GM12865 (cell line): Measurements from ENCODE around the gene GAB2.

Source experiments
- DNase-seq: peaks from one replicate; pipeline ENCODE4 v3.0.0; 2010; ENCODE audit warnings: low read depth
- H3K4me3 ChIP-seq: 2 replicates; pipeline ENCODE4 v1.5.1; 2011; ENCODE audit warnings: mild to moderate bottlenecking, low read depth, low read length, control low read depth
- TF ChIP-seq, protein P1 (sequence below): IDR thresholded peaks from 2 replicates; pipeline ENCODE4 v1.5.1; 2011; ENCODE audit warnings: low read length, control low read depth, low read depth, inconsistent platforms; ENCODE audit not compliant: insufficient read depth; ENCODE audit errors: missing control alignments

The GAB2 gene

DNA sequence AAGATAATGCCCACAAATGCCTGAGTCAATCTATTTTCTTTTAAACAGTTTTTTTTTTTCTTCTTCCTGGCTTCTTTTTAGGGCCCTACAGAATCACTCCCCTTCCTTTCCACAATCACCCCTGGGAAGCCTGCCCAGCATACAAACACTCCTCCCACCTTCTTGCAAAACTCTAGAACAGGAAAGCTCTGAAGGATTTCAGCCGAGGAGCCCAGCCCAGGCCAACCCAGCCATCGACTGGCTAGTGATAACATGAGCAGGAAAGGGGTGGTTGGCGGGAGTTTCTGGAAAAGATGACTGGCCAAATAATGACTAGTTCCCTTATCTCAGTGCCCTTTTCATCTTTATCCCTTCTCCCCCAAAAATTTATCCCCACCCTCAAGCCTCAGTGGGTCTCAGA is 160.7 kb downstream of the GAB2 start:
- TF ChIP-seq, protein P1, sequence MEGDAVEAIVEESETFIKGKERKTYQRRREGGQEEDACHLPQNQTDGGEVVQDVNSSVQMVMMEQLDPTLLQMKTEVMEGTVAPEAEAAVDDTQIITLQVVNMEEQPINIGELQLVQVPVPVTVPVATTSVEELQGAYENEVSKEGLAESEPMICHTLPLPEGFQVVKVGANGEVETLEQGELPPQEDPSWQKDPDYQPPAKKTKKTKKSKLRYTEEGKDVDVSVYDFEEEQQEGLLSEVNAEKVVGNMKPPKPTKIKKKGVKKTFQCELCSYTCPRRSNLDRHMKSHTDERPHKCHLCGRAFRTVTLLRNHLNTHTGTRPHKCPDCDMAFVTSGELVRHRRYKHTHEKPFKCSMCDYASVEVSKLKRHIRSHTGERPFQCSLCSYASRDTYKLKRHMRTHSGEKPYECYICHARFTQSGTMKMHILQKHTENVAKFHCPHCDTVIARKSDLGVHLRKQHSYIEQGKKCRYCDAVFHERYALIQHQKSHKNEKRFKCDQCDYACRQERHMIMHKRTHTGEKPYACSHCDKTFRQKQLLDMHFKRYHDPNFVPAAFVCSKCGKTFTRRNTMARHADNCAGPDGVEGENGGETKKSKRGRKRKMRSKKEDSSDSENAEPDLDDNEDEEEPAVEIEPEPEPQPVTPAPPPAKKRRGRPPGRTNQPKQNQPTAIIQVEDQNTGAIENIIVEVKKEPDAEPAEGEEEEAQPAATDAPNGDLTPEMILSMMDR, result no peak
- H3K4me3 ChIP-seq, result no peak overlapping the region
- DNase-seq, result no peak

DNA sequence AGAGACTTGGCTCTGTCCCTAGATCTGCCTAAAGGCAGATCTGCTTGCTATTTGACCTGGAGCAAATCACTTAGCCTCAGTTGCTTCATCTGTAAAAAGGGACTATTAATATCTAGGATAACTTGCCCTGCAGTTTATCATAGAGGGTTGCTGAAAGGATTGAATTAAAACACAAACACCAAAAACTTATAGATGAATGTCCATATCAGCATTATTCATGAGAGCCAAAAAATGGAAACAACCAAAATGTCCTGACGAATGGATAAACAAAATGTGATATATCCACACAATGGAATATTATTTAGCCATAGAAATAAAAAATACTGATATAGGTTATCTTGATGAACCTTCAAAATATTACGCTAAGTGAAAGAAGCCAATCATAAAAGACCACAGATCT is 161.7 kb downstream of the GAB2 start:
- no peak overlapping the region for H3K4me3 ChIP-seq
- TF ChIP-seq, protein P1, result no peak
- no peak for DNase-seq

DNA sequence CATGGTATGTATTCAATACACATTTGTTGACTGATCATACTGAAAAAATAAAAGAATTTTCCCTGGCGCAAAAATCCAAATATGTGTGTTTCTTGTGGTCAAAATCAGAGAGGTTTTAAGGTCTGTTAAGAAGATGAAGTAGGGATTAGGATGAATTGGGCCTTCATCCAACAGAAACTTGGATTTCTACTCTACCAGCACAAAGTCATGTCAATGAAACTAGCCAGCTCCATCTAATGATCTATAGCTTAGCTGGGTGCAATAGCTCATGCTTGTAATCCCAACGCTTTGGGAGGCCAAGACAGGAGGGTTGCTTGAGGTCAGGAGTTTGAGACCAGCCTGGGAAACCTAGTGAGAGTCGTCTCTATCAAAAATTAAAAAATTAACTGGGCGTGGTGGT is 163.4 kb downstream of the GAB2 start:
- TF ChIP-seq, protein P1, result no peak
- no peak overlapping the region for H3K4me3 ChIP-seq

GRCh38 chr11:78253797-78254196 is 163.8 kb downstream of the GAB2 start:
- TF ChIP-seq, protein P1, result no peak
- no peak overlapping the region for H3K4me3 ChIP-seq
- DNase-seq, result no peak

More for the DNA sequence above, 163.4 kb downstream of the GAB2 start:
- DNase-seq, result no peak

DNA sequence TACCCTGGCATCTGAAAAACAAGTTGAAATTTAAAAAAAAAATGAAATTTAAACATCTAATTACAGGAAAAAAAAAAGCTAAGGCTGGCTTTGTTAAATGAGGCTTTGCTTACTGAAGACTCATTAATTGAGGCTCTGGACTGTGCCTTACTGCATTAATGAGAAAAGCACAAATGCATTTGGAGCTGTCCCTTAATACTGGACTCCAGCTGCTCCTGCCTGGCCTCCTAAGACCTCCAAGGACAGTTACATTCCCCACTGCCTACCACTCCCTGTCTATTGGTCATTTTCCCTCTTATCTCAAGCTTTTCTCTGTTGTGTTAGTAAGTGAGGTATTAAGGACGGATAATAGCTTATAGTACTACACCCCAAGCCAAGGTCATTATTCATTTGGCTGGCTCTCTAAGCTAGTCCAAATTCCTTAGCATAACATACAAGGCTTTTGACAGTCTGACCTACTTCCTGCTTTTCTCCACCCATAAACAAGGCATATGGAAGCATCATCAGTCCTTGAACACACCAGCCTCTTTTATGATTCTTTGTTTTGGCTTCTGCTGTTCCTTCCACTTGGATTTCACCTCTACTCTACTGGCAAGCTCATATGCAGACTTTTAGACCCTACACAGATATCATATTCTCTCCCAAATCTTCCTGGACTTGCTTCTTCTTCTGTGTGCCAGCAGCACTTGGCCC is 166.4 kb downstream of the GAB2 start:
- TF ChIP-seq, protein P1, result no peak
- no peak overlapping the region for H3K4me3 ChIP-seq
- no peak for DNase-seq

- TF ChIP-seq, protein P1, result no peak
- H3K4me3 ChIP-seq, result no peak overlapping the region
- no peak for DNase-seq
Observed at GRCh38 chr11:78250099-78250498, 167.5 kb downstream of the GAB2 start.

GRCh38 chr11:78248903-78249302 is 168.7 kb downstream of the GAB2 start:
- DNase-seq, result no peak
- H3K4me3 ChIP-seq, result no peak overlapping the region
- TF ChIP-seq, protein P1, result no peak
